ENCODE results near the gene GPR158. TPM values are rescaled to one million over a fixed set of nuclear protein-coding genes. Genes with fewer than 3 reads are reported as not detected.

GPR158 gene
- total and polyA plus RNA-seq, 4 donors, result 0.03 to 0.08 TPM; not detected in 2

GRCh38 chr10:25522294-25522693 is 347.5 kb downstream of the GPR158 start:
- Histone ChIP-seq H3K4me1 (ENCODE audit: control insufficient read depth in 4 of 4, insufficient read depth in 4 of 4, low read length in 3 of 4) (no peaks in the 10 kb centered on the region), H3K9me3 (ENCODE audit: control insufficient read depth in 4 of 4, low read length in 3 of 4) (peaks cover 0 to 8% (median 0%) of the 10 kb centered on the region in 4 donors), H3K27ac (ENCODE audit: low read depth in 1 of 2, low read length in 2 of 2) (no peak overlapping the region), H3K9ac (ENCODE audit: low read depth in 1 of 2, low read length in 2 of 2) (no peak overlapping the region), H3K4me3 (ENCODE audit: low read depth in 1 of 3, low read length in 3 of 3) (no peak overlapping the region), H3K27me3 (ENCODE audit: control insufficient read depth in 4 of 4, insufficient read depth in 4 of 4, low read length in 3 of 4) (peaks cover 0 to 2% (median 0%) of the 10 kb centered on the region in 4 donors), H3K36me3 (ENCODE audit: control insufficient read depth in 4 of 4, insufficient read depth in 3 of 4, low read depth in 1 of 4, low read length in 3 of 4) (no peaks in the 10 kb centered on the region)
- WGBS, result 77% methylated on average over 2 of the region's 2 CpGs
- TF ChIP-seq REST (IDR thresholded peaks at IDR 0.05), result no peak
- no peak for TF ChIP-seq SP1 (IDR thresholded peaks at IDR 0.05)
- no peak for TF ChIP-seq RXRA (IDR thresholded peaks at IDR 0.05)
- TF ChIP-seq CTCF (IDR thresholded peaks at IDR 0.05; ENCODE audit: low read depth, low read length, missing input control), result no peak
- no peak for TF ChIP-seq HNF4G (IDR thresholded peaks at IDR 0.05)
- no peak for TF ChIP-seq HNF4A (conservative IDR thresholded peaks at IDR 0.05)
- no peak for TF ChIP-seq NR2F2 (IDR thresholded peaks at IDR 0.05)
- no peak for TF ChIP-seq RAD21 (IDR thresholded peaks at IDR 0.05)
- no peak for TF ChIP-seq EGR1 (IDR thresholded peaks at IDR 0.05; ENCODE audit: low read depth in 2 of 2)
- no peak for TF ChIP-seq ATF3 (IDR thresholded peaks at IDR 0.05)
- no peak for TF ChIP-seq YY1 (IDR thresholded peaks at IDR 0.05)
- DNase-seq (ENCODE audit: low spot score), result no peak

- Histone ChIP-seq H3K27ac (ENCODE audit: low read depth in 1 of 2, low read length in 2 of 2) (no peak overlapping the region), H3K4me1 (ENCODE audit: control insufficient read depth in 4 of 4, insufficient read depth in 4 of 4, low read length in 3 of 4) (no peaks in the 10 kb centered on the region), H3K9ac (ENCODE audit: low read depth in 1 of 2, low read length in 2 of 2) (no peak overlapping the region), H3K27me3 (ENCODE audit: control insufficient read depth in 4 of 4, insufficient read depth in 4 of 4, low read length in 3 of 4) (peaks cover 0 to 2% (median 0%) of the 10 kb centered on the region in 4 donors), H3K4me3 (ENCODE audit: low read depth in 1 of 3, low read length in 3 of 3) (no peak overlapping the region), H3K36me3 (ENCODE audit: control insufficient read depth in 4 of 4, insufficient read depth in 3 of 4, low read depth in 1 of 4, low read length in 3 of 4) (no peaks in the 10 kb centered on the region), H3K9me3 (ENCODE audit: control insufficient read depth in 4 of 4, low read length in 3 of 4) (peaks cover 0 to 8% (median 0%) of the 10 kb centered on the region in 4 donors)
- no peak for DNase-seq (ENCODE audit: low spot score)
- TF ChIP-seq HNF4G (IDR thresholded peaks at IDR 0.05) (no peak), ATF3 (IDR thresholded peaks at IDR 0.05) (no peak), YY1 (IDR thresholded peaks at IDR 0.05) (no peak), EGR1 (IDR thresholded peaks at IDR 0.05; ENCODE audit: low read depth in 2 of 2) (no peak)
- WGBS, result 62% methylated on average over 4 of the region's 4 CpGs
Observed at GRCh38 chr10:25522946-25523608, 348.3 kb downstream of the GPR158 start.
